Renal cortex interstitium (tissue), 15 donors: ENCODE data around the gene SLBP. TPM values are rescaled to one million over a fixed set of nuclear protein-coding genes. Genes with fewer than 3 reads are reported as not detected.

Experiments
- DNase-seq, 11 donors: peaks; one replicate each; pipeline ENCODE4 v3.0.0-alpha.2; 2013; ENCODE audit warnings: low read depth in 9 of 11, low spot score in 4 of 11; ENCODE audit errors: extremely low read depth in 1 of 11
- long read RNA-seq, 16 experiments: transcript quantifications; one replicate each; lab custom pipeline, GENCODE V29; 2026
- polyA plus RNA-seq, 3 donors: library from polyadenylated mRNA; unstranded; fragments of 120-200 nt; gene quantifications; one replicate each; pipeline ENCODE4 v1.2.1, GENCODE V29; 2013; ENCODE audit not compliant: insufficient read length in 3 of 3

Gene SLBP
- 100 to 1,000 TPM in 1 of 3 donors, 10 to 100 TPM in 2; 73.1 to 105 (median 89.0) TPM for polyA plus RNA-seq
- long read RNA-seq, donor 1, transcript SLBP-206 (8 exons, 1,977 nt): major isoform, 25 of 25 reads
- long read RNA-seq, donor 1, partial matches to known transcripts: 0 of 25 reads
- long read RNA-seq, donor 1, other reads (novel, unspliced or antisense): 0 of 25 reads
- long read RNA-seq, donor 2, transcript SLBP-206 (8 exons, 1,977 nt): major isoform, 18 of 20 reads
- long read RNA-seq, donor 2, partial matches to known transcripts: 0 of 20 reads
- long read RNA-seq, donor 2, other reads (novel, unspliced or antisense): 0 of 20 reads
- long read RNA-seq, donor 3, transcript SLBP-206 (8 exons, 1,977 nt): major isoform, 34 of 35 reads
- long read RNA-seq, donor 3, partial matches to known transcripts: 0 of 35 reads
- long read RNA-seq, donor 3, other reads (novel, unspliced or antisense): 0 of 35 reads
- long read RNA-seq, donor 4, transcript SLBP-206 (8 exons, 1,977 nt): major isoform, 20 of 26 reads
- long read RNA-seq, donor 4, partial matches to known transcripts: 6 of 26 reads
- long read RNA-seq, donor 4, other reads (novel, unspliced or antisense): 0 of 26 reads
- long read RNA-seq, donor 5: 0 reads
- long read RNA-seq, donor 6, transcript SLBP-206 (8 exons, 1,977 nt): major isoform, 25 of 27 reads
- long read RNA-seq, donor 6, partial matches to known transcripts: 0 of 27 reads
- long read RNA-seq, donor 6, other reads (novel, unspliced or antisense): 0 of 27 reads
- long read RNA-seq, donor 7, transcript SLBP-206 (8 exons, 1,977 nt): major isoform, 28 of 28 reads
- long read RNA-seq, donor 7, partial matches to known transcripts: 0 of 28 reads
- long read RNA-seq, donor 7, other reads (novel, unspliced or antisense): 0 of 28 reads
- long read RNA-seq, donor 8: 0 reads
- long read RNA-seq, donor 9, transcript SLBP-206 (8 exons, 1,977 nt): major isoform, 34 of 34 reads
- long read RNA-seq, donor 9, partial matches to known transcripts: 0 of 34 reads
- long read RNA-seq, donor 9, other reads (novel, unspliced or antisense): 0 of 34 reads
- long read RNA-seq, donor 10, transcript SLBP-206 (8 exons, 1,977 nt): major isoform, 35 of 36 reads
- long read RNA-seq, donor 10, partial matches to known transcripts: 0 of 36 reads
- long read RNA-seq, donor 10, other reads (novel, unspliced or antisense): 0 of 36 reads
- long read RNA-seq, donor 11, transcript SLBP-206 (8 exons, 1,977 nt): major isoform, 18 of 23 reads
- long read RNA-seq, donor 11, partial matches to known transcripts: 5 of 23 reads
- long read RNA-seq, donor 11, other reads (novel, unspliced or antisense): 0 of 23 reads
- long read RNA-seq, donor 12, transcript SLBP-206 (8 exons, 1,977 nt): major isoform, 15 of 15 reads
- long read RNA-seq, donor 12, partial matches to known transcripts: 0 of 15 reads
- long read RNA-seq, donor 12, other reads (novel, unspliced or antisense): 0 of 15 reads
- long read RNA-seq, donor 13: 0 reads
- long read RNA-seq, donor 14, transcript SLBP-206 (8 exons, 1,977 nt): major isoform, 35 of 35 reads
- long read RNA-seq, donor 14, partial matches to known transcripts: 0 of 35 reads
- long read RNA-seq, donor 14, other reads (novel, unspliced or antisense): 0 of 35 reads
- long read RNA-seq, donor 15, transcript SLBP-206 (8 exons, 1,977 nt): major isoform, 15 of 15 reads
- long read RNA-seq, donor 15, partial matches to known transcripts: 0 of 15 reads
- long read RNA-seq, donor 15, other reads (novel, unspliced or antisense): 0 of 15 reads
- long read RNA-seq, donor 16, transcript SLBP-206 (8 exons, 1,977 nt): major isoform, 65 of 69 reads
- long read RNA-seq, donor 16, partial matches to known transcripts: 0 of 69 reads
- long read RNA-seq, donor 16, other reads (novel, unspliced or antisense): 0 of 69 reads

GRCh38 chr4:1712216-1713002 is at the start of gene SLBP:
TSS of gene SLBP (minus strand) at chr4:1712319. CDS start at chr4:1712188, 131 bp downstream.
- peak; percentile 68 to 90 (median 85) for DNase-seq

GRCh38 chr4:1761130-1761689 is 49.1 kb upstream of the SLBP start:
- no peak for DNase-seq

GRCh38 chr4:1760521-1761071 is 48.5 kb upstream of the SLBP start:
- no peak for DNase-seq

- no peak for DNase-seq
Measured at GRCh38 chr4:1759818-1760223, 47.7 kb upstream of the SLBP start.

GRCh38 chr4:1759170-1759817 is 47.2 kb upstream of the SLBP start:
- DNase-seq: no peak

- DNase-seq: no peak
Measured at GRCh38 chr4:1758306-1759121, 46.4 kb upstream of the SLBP start.

GRCh38 chr4:1757836-1758235 is 45.7 kb upstream of the SLBP start:
- no peak for DNase-seq

GRCh38 chr4:1756893-1757779 is 45.0 kb upstream of the SLBP start:
- no peak for DNase-seq

GRCh38 chr4:1756079-1756478 is 44.0 kb upstream of the SLBP start:
- DNase-seq: no peak

GRCh38 chr4:1755297-1755696 is 43.2 kb upstream of the SLBP start:
- no peak for DNase-seq

GRCh38 chr4:1754336-1754735 is 42.2 kb upstream of the SLBP start:
- no peak for DNase-seq

GRCh38 chr4:1753697-1754311 is 41.7 kb upstream of the SLBP start:
- DNase-seq: no peak

- no peak for DNase-seq
Measured at GRCh38 chr4:1753294-1753696, 41.2 kb upstream of the SLBP start.
